Parathyroid adenoma (tissue), 2 donors: ENCODE data around the gene MAP3K7CL.

Experiments used
- H2AFZ ChIP-seq: fragments of 300-600 bp; sonication (generic); one replicate; pipeline ENCODE4 v1.7.0; 2017; ENCODE audit warnings: antibody characterized with exemption, mild to moderate bottlenecking
- H3K27ac ChIP-seq: fragments of 300-600 bp; sonication (generic); one replicate; pipeline ENCODE4 v1.7.0; 2017
- H3K27me3 ChIP-seq: fragments of 300-600 bp; sonication (generic); one replicate; pipeline ENCODE4 v1.7.0; 2017; ENCODE audit warnings: low read length; ENCODE audit not compliant: control insufficient read depth, insufficient read depth
- H3K36me3 ChIP-seq: fragments of 300-600 bp; sonication (generic); one replicate; pipeline ENCODE4 v1.7.0; 2017; ENCODE audit warnings: low read length; ENCODE audit not compliant: control insufficient read depth, insufficient read depth
- H3K4me1 ChIP-seq: fragments of 300-600 bp; sonication (generic); one replicate; pipeline ENCODE4 v1.7.0; 2017; ENCODE audit warnings: control low read depth
- H3K4me2 ChIP-seq: fragments of 300-600 bp; sonication (generic); one replicate; pipeline ENCODE4 v1.7.0; 2017; ENCODE audit warnings: low read length
- H3K4me3 ChIP-seq: fragments of 300-600 bp; sonication (generic); one replicate; pipeline ENCODE4 v1.7.0; 2017; ENCODE audit warnings: low read depth, low read length
- H3K79me2 ChIP-seq: fragments of 300-600 bp; sonication (generic); one replicate; pipeline ENCODE4 v1.7.0; 2017; ENCODE audit warnings: control low read depth
- H3K9ac ChIP-seq: fragments of 300-600 bp; sonication (generic); one replicate; pipeline ENCODE4 v1.7.0; 2017; ENCODE audit warnings: mild to moderate bottlenecking
- H3K9me3 ChIP-seq: fragments of 300-600 bp; sonication (generic); one replicate; pipeline ENCODE4 v1.7.0; 2017; ENCODE audit warnings: low read length; ENCODE audit not compliant: control insufficient read depth
- CTCF ChIP-seq: fragments of 300-600 bp; sonication (generic); IDR thresholded peaks from one replicate; pipeline ENCODE4 v1.7.0; 2017; ENCODE audit warnings: antibody characterized with exemption, mild to moderate bottlenecking
- donor health status: primary hyperparathyroidism.

The MAP3K7CL gene

GRCh38 chr21:29176471-29177120 lies 46.2 kb downstream of the MAP3K7CL start:
- Histone ChIP-seq H3K36me3 (no peaks in the 10 kb centered on the region), H2AFZ (no peak overlapping the region), H3K9me3 (no peaks in the 10 kb centered on the region), H3K4me3 (no peak overlapping the region), H3K79me2 (no peaks in the 10 kb centered on the region), H3K4me2 (no peak overlapping the region), H3K4me1 (no peaks in the 10 kb centered on the region), H3K27ac (no peak overlapping the region), H3K27me3 (no peaks in the 10 kb centered on the region), H3K9ac (no peak overlapping the region)
- no peak for TF ChIP-seq CTCF

GRCh38 chr21:29177800-29178199 lies 47.4 kb downstream of the MAP3K7CL start:
- Histone ChIP-seq H2AFZ (no peak overlapping the region), H3K27me3 (no peaks in the 10 kb centered on the region), H3K36me3 (no peaks in the 10 kb centered on the region), H3K27ac (no peak overlapping the region), H3K9me3 (no peaks in the 10 kb centered on the region), H3K4me2 (no peak overlapping the region), H3K9ac (no peak overlapping the region), H3K79me2 (no peaks in the 10 kb centered on the region), H3K4me1 (no peaks in the 10 kb centered on the region), H3K4me3 (no peak overlapping the region)
- no peak for TF ChIP-seq CTCF

- H3K4me2 ChIP-seq, result no peak overlapping the region
- H3K79me2 ChIP-seq, result no peaks in the 10 kb centered on the region
- no peak overlapping the region for H3K9ac ChIP-seq
- no peak overlapping the region for H3K4me3 ChIP-seq
- no peak for TF ChIP-seq CTCF
- no peak overlapping the region for H3K27ac ChIP-seq
- no peaks in the 10 kb centered on the region for H3K9me3 ChIP-seq
- no peaks in the 10 kb centered on the region for H3K36me3 ChIP-seq
- no peak overlapping the region for H2AFZ ChIP-seq
- H3K4me1 ChIP-seq, result no peaks in the 10 kb centered on the region
- H3K27me3 ChIP-seq, result no peaks in the 10 kb centered on the region
Measured at GRCh38 chr21:29178926-29179325, 48.5 kb downstream of the MAP3K7CL start.

GRCh38 chr21:29179503-29179902 lies 49.1 kb downstream of the MAP3K7CL start:
- no peak overlapping the region for H3K27ac ChIP-seq
- H3K9me3 ChIP-seq, result no peaks in the 10 kb centered on the region
- no peak overlapping the region for H3K9ac ChIP-seq
- no peak overlapping the region for H2AFZ ChIP-seq
- TF ChIP-seq CTCF, result no peak
- H3K27me3 ChIP-seq, result no peaks in the 10 kb centered on the region
- no peak overlapping the region for H3K4me3 ChIP-seq
- no peaks in the 10 kb centered on the region for H3K36me3 ChIP-seq
- H3K79me2 ChIP-seq, result no peaks in the 10 kb centered on the region
- H3K4me2 ChIP-seq, result no peak overlapping the region
- no peaks in the 10 kb centered on the region for H3K4me1 ChIP-seq

GRCh38 chr21:29181799-29182470 lies 51.5 kb downstream of the MAP3K7CL start:
- Histone ChIP-seq H3K4me1 (no peaks in the 10 kb centered on the region), H3K36me3 (no peaks in the 10 kb centered on the region), H3K27ac (peak overlapping the region; percentile 56), H2AFZ (peak overlapping the region; percentile 61), H3K27me3 (no peaks in the 10 kb centered on the region), H3K79me2 (no peaks in the 10 kb centered on the region), H3K4me3 (peak overlapping the region; percentile 8), H3K9me3 (no peaks in the 10 kb centered on the region), H3K9ac (no peak overlapping the region), H3K4me2 (peak overlapping the region; percentile 36)
- no peak for TF ChIP-seq CTCF
